ENCODE results near the gene CDK14.

DNA sequence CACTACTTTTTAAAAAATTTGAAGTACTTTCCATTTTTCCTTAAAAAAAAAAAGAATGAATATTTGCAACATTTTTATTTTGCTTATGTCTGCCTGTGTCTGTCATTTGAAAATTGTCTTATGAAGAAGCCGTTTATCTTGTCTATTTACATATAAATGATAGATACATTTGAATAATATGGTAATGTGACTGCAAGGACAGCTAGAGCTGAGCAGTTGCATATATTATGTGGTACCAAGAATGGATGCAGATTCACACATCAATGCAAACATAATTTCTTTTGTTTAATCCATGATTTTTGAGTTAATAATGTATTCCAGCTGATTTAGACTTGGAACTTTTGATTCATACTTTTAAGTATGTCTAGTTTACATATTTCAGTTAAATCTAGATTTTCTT, 268.0 kb downstream of the CDK14 start:
- TF ChIP-seq, protein P1, sequence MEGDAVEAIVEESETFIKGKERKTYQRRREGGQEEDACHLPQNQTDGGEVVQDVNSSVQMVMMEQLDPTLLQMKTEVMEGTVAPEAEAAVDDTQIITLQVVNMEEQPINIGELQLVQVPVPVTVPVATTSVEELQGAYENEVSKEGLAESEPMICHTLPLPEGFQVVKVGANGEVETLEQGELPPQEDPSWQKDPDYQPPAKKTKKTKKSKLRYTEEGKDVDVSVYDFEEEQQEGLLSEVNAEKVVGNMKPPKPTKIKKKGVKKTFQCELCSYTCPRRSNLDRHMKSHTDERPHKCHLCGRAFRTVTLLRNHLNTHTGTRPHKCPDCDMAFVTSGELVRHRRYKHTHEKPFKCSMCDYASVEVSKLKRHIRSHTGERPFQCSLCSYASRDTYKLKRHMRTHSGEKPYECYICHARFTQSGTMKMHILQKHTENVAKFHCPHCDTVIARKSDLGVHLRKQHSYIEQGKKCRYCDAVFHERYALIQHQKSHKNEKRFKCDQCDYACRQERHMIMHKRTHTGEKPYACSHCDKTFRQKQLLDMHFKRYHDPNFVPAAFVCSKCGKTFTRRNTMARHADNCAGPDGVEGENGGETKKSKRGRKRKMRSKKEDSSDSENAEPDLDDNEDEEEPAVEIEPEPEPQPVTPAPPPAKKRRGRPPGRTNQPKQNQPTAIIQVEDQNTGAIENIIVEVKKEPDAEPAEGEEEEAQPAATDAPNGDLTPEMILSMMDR (conservative IDR thresholded peaks at IDR 0.05; ENCODE audit: low read length), result no peak
- TF ChIP-seq EZH2phosphoT487 (IDR thresholded peaks at IDR 0.05; ENCODE audit: borderline replicate concordance), result no peak

All from Loucy (cell line).